Measurements from ENCODE around the gene FYB2.
A peak's percentile ranks its signal among the peaks of the same experiment; 100 is the strongest.
"Not testable (repeated sequence)": the region's sequence is repeated elsewhere in the genome, so short reads cannot be mapped to it uniquely, and the experiment has no call there.

Gene FYB2

GRCh38 chr1:56780128-56780750, 39.0 kb downstream of the FYB2 start:
- in situ Hi-C loops (cut with MboI; ENCODE audit: low sequenced_read_pairs, unreplicated experiment), result no loop called here
- DNase-seq (ENCODE audit: low spot score), result no peak
- TF ChIP-seq, protein P1, sequence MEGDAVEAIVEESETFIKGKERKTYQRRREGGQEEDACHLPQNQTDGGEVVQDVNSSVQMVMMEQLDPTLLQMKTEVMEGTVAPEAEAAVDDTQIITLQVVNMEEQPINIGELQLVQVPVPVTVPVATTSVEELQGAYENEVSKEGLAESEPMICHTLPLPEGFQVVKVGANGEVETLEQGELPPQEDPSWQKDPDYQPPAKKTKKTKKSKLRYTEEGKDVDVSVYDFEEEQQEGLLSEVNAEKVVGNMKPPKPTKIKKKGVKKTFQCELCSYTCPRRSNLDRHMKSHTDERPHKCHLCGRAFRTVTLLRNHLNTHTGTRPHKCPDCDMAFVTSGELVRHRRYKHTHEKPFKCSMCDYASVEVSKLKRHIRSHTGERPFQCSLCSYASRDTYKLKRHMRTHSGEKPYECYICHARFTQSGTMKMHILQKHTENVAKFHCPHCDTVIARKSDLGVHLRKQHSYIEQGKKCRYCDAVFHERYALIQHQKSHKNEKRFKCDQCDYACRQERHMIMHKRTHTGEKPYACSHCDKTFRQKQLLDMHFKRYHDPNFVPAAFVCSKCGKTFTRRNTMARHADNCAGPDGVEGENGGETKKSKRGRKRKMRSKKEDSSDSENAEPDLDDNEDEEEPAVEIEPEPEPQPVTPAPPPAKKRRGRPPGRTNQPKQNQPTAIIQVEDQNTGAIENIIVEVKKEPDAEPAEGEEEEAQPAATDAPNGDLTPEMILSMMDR (IDR thresholded peaks at IDR 0.05; ENCODE audit: borderline replicate concordance, control extremely low read depth, extremely low read depth, insufficient read depth, missing control alignments), result no peak

GRCh38 chr1:56777972-56778371, 41.2 kb downstream of the FYB2 start:
- no peak for DNase-seq (ENCODE audit: low spot score)
- TF ChIP-seq, protein P1 (IDR thresholded peaks at IDR 0.05; ENCODE audit: borderline replicate concordance, control extremely low read depth, extremely low read depth, insufficient read depth, missing control alignments), result no peak
- in situ Hi-C loops (cut with MboI; ENCODE audit: low sequenced_read_pairs, unreplicated experiment), result no loop called here

DNA sequence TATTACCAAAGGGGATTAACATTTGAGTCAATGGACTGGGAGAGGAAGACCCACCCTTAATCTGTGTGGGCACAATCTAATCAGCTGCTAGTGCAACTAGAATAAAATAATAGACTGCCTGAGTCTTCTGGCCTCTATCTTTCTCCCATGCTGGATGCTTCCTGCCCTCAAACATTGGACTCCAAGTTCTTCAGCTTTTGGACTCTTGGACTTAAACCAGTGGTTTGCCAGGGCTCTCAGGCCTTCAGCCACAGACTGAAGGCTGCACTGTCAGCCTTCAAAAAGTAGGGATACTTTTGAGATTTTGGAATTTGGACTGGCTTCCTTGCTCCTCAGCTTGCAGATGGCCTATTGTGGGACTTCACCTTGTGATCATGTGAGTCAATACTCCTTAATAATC, 44.5 kb downstream of the FYB2 start:
- DNase-seq (ENCODE audit: low spot score); in situ Hi-C loops (cut with MboI; ENCODE audit: low sequenced_read_pairs, unreplicated experiment): not testable (repeated sequence)

- TF ChIP-seq, protein P1 (IDR thresholded peaks at IDR 0.05; ENCODE audit: borderline replicate concordance, control extremely low read depth, extremely low read depth, insufficient read depth, missing control alignments), result no peak
- in situ Hi-C loops (cut with MboI; ENCODE audit: low sequenced_read_pairs, unreplicated experiment), result no loop called here
- DNase-seq (ENCODE audit: low spot score), result peak; percentile 6
These were observed 45.1 kb downstream of the FYB2 start for GRCh38 chr1:56774067-56774609.

- in situ Hi-C loops (cut with MboI; ENCODE audit: low sequenced_read_pairs, unreplicated experiment), result no loop called here
- DNase-seq (ENCODE audit: low spot score), result no peak
These were observed 45.7 kb downstream of the FYB2 start for GRCh38 chr1:56773341-56774066.

DNA sequence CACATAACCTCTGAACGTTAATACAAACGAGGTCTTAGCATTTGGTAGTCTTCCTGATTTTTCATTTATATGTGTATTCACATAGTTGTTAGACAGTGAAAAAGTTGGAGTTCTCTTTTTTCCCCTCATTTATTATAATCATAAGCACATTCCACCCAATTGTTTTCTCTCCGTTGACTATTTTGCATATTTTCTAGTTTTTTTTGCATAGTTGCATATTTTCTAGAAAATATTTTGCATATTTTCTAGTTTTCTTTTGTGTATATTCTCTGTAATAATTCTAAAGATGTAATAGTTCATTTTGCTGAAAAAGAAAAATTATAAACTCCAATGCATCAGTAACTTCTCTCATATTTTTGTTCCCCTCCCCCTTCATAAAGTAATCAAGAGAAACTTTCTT, 47.5 kb downstream of the FYB2 start:
- TF ChIP-seq, protein P1 (IDR thresholded peaks at IDR 0.05; ENCODE audit: borderline replicate concordance, control extremely low read depth, extremely low read depth, insufficient read depth, missing control alignments), result no peak
- no peak for DNase-seq (ENCODE audit: low spot score)
- in situ Hi-C loops (cut with MboI; ENCODE audit: low sequenced_read_pairs, unreplicated experiment), result no loop called here

More at GRCh38 chr1:56773341-56774066, 45.7 kb downstream of the FYB2 start:
- TF ChIP-seq, protein P1 (IDR thresholded peaks at IDR 0.05; ENCODE audit: borderline replicate concordance, control extremely low read depth, extremely low read depth, insufficient read depth, missing control alignments), result no peak

- in situ Hi-C loops (cut with MboI; ENCODE audit: low sequenced_read_pairs, unreplicated experiment), result no loop called here
- no peak for DNase-seq (ENCODE audit: low spot score)
- TF ChIP-seq, protein P1 (IDR thresholded peaks at IDR 0.05; ENCODE audit: borderline replicate concordance, control extremely low read depth, extremely low read depth, insufficient read depth, missing control alignments), result no peak
These were observed 60.4 kb downstream of the FYB2 start for GRCh38 chr1:56758794-56759193.

Measured in GM13976 (cell line).